Caki2 (cell line): Measurements from ENCODE around the gene BRSK2. TPM values are rescaled to one million over a fixed set of nuclear protein-coding genes. Genes with fewer than 3 reads are reported as not detected.

Experiments used
- DNase-seq: peaks from one replicate; pipeline ENCODE4 v3.0.0-alpha.2; 2015; ENCODE audit warnings: low read depth
- in situ Hi-C: cut with HindIII; loops from 2 replicates; pipeline ENCODE4 v1.10.0; 2016; ENCODE audit warnings: low sequenced_read_pairs, low pct_unique_long_range_greater_than_20kb, mixed read lengths
- total RNA-seq: library from RNA; depleted of rRNA; stranded (reverse); fragments of >200 nt; shearing (Covaris generic); gene quantifications from 2 replicates; pipeline ENCODE4 v1.2.3, GENCODE V29; 2014; ENCODE audit warnings: low replicate concordance

The BRSK2 gene
- total RNA-seq, 1 experiment from 2014 or later, result 2.4 TPM

DNA sequence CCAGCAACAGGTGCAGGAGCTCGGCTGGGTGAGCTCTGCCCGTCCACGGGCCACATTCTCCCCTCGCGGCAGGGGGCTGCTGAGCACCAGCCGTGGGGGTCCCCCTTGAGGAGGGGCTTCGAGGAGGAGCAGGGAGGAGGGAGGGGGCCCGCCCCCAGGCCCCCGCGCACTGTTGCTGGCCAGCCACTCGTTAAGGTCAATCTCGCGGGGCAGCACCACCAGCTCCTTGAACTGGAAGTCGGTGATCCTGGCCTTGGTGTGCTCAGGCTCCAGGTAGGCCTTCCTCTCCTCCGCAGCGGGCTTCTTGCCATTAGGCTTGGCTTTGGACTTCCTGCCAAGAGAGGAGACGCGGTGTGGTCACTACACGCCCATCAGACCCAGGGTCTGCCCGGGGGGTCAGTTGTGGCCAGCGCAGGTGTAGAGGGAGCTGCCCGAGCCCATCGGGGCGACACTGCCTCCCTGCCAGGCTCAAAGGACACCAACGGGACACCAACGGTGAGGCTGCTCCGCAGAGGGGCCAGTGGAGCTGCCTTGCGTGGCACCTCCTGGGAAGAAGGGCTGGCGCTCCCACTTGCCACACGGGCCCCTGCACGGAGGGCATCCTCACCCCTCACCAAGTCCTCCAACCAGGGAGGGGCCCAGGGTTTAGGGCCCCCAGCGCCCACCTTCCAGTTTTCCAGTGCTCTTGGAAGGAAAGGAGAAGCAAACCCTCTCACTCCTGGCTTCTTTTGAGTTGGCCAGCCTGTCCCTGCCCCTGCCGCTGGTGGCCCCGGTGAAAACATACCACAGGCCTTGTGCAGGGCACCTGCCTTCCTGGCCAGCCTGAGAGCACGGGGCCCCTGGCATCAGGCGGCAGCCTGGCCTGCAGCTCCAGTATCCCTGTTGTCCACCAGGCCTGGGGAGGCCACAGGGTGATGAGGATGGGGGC lies 91.1 kb downstream of the BRSK2 start:
- in situ Hi-C loops, result no loop called here
- DNase-seq, result no peak

- in situ Hi-C loops, result no loop called here
- no peak for DNase-seq
Observed at GRCh38 chr11:1481483-1481825, 91.7 kb downstream of the BRSK2 start.

GRCh38 chr11:1481861-1482441 lies 92.2 kb downstream of the BRSK2 start:
- in situ Hi-C loops, result no loop called here
- no peak for DNase-seq

DNA sequence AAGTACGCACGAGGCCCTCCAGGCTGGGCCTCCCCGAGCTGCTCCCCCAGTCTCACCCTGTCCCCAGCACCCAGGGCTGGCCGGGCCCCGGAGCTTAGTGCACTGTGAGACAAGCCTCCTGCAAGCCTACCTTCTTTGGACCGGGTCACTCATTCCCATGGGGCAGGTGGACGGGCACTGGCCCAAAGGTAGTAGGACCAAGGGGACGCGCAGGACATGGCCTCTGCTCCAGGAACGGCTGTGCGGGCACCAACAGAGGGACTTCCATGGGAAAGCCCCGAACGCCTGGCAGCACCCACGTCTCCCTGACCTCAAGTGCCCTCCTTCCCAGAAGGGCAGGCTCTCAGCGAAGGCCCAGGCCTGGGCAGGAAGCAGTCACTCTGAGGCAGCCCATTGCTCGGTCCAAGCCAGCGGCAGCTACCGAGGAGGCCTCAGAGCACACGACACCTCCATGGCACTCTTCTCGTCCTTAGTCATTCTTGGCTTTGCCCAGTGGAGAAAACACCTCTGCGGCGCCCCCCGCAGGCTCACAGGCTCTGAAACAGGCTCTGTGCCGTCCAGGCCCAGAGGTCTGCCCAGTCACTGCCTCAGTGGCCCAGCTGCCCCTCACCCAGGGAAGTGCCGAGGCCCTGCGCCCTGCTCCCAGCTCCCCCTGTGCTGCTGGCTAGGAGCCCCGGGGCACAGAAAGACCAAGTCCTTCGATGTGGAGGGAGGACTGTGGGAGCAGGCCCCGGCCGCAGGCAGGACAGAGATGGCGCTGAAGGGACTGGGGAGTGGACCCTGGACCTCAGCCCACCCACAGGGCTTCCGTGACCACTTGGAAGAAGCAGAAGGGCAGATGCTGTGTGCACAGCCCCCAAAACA lies 93.1 kb downstream of the BRSK2 start:
- in situ Hi-C loops, result no loop called here
- DNase-seq, result no peak

- DNase-seq, result no peak
- in situ Hi-C loops, result no loop called here
Observed at GRCh38 chr11:1483445-1483961, 93.8 kb downstream of the BRSK2 start.

- in situ Hi-C loops, result no loop called here
Observed at GRCh38 chr11:1484061-1484671, 94.4 kb downstream of the BRSK2 start.

DNA sequence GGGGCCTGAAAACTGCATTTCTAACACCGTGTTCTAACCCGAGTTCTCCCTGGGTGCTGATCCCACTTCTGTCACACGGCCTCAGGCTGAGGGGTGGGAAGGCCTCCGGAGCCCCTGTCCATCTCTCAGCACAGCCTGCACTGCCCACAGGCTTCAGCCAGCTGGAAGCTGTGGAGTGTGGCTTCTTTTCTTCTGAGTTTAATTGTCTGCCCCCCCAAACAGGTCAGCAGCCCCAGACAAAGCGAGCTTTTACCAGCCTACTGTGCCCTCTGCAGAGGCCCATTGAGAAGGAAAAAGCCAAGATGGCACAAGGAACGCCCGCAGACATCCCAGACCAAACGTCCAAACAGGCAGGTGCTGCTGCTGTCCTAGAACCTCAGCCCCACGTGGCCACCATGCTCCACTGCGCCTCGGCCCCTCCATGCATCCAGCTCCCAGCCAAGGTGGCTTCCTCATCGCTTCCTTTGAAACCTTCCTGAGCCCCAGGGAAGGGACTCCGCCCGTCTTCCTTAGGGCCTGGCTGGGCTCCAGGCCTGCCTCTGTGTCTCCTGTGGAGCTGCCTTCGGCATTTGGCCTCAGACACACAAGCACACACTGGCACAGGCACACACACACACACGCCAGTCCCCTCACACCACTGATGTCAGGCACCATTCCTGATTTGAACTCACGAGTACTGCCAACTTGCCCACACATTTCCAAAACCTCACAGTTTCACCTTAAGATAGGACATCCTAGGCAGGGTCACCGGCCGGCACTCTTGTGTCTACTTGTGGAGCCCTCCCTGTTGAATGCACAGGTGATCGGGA lies 95.2 kb downstream of the BRSK2 start:
- in situ Hi-C loops, result no loop called here
- no peak for DNase-seq

More at GRCh38 chr11:1484061-1484671, 94.4 kb downstream of the BRSK2 start:
- no peak for DNase-seq

DNA sequence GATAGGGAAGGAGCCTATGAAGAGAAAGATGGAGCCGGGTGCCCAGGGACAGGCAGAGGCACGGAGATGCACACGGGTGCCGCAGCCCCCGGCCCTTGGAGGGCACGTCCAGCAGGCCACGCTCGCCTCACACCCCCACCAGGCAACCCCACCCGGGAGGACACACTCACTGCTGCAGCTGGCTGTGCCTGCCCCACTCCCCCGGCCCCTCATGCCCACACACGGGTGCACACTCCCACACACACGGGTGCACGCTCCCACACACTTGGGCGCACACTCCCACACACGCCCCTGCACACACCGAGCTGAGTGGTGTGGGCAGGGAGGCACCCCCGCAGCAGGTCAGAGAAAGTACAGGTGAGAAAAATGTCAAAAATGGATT lies 95.8 kb downstream of the BRSK2 start:
- in situ Hi-C loops, result no loop called here
- no peak for DNase-seq

- in situ Hi-C loops, result no loop called here
- peak; percentile 31 for DNase-seq
Observed at GRCh38 chr11:1486054-1486825, 96.5 kb downstream of the BRSK2 start, which contains the start of gene MOB2. MOB2 (minus strand) TSS chr11:1486779; CDS start chr11:1486556, 223 bp downstream.

GRCh38 chr11:1487091-1487850 lies 97.5 kb downstream of the BRSK2 start:
- DNase-seq, result no peak
- in situ Hi-C loops, result no loop called here

DNA sequence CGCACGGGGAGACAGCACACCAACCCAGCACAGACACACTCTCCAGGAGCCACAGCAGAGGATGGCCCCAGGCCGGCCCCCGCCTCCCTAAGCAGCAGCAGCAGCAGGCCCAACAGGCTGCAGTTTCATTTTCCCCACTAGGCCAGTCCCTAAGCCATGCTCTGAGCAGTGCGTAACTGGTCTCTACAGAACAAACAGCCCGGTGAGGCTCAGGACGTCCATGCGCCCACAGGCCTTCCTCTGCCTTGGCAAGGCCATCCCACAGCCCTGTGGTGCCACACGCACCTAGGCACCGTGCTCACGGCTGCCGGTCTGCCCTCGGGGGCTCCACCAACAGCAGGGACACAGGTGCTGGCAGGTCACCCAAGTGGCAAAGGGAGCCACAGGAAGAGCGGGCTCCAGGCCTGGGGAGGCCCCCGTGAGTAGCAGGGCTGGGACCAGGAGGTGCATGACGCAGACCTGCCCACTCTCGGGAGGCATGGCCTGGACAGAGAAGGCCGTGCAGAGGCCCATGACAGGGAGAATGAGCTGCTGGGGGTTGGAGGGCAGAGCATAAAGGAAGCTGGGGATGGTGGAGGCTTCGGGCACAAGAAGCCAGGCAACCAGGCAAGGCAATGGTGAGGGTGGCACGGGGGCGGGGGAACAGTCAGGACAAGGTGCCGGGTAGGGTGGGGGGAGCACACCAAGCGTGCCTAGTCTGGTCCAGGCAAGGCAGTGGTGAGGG lies 98.3 kb downstream of the BRSK2 start:
- no peak for DNase-seq
- in situ Hi-C loops, result no loop called here

GRCh38 chr11:1488575-1489180 lies 98.9 kb downstream of the BRSK2 start:
- no peak for DNase-seq
- in situ Hi-C loops, result no loop called here

- in situ Hi-C loops, result no loop called here
Observed at GRCh38 chr11:1490651-1491050, 100.9 kb downstream of the BRSK2 start.

DNA sequence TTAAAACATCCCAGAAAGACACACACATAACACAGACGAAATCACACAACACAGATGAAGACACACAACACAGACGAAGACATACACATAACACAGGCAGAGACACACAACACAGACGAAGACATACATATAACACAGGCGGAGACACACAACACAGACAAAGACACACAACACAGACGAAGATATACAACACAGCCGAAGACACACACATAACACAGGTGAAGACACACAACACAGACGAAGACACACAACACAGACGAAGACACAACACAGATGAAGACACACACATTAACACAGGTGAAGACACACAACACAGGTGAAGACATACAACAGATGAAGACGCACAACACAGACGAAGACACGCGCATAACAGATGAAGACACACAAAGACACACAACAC lies 101.6 kb downstream of the BRSK2 start:
- in situ Hi-C loops, result no loop called here
- DNase-seq, result no peak

More at GRCh38 chr11:1490651-1491050, 100.9 kb downstream of the BRSK2 start:
- DNase-seq, result no peak

DNA sequence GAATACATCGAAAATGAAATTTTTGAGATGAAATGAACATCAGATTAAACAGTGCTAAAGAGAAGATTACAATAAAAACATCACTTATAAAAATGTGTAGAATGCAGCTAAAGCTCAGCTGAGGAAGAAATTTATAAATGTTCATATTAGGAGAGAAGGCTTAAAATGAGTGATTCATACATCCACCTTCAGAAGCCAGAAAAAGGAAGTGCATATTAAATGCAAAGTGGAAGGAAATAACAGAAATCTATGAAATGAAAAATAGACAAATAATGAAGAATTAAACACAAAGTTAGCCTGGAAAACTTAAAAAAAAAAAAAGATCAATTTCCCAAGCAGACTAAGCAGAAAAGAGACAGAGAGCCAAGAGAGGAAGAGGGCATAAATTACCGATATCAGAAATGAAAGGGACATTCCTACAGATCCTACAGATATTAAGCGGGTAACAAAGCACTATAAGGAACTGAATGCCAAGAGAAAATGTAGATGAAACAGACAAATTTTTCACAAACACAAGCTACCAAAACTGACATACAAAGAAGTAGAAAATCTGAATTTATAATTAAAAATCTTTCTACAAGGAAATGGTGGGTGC lies 104.0 kb downstream of the BRSK2 start:
- in situ Hi-C loops, result no loop called here
- DNase-seq, result no peak
